ENCODE measurements around the gene EGLN1.
"Not testable (repeated sequence)": the region's sequence is repeated elsewhere in the genome, so short reads cannot be mapped to it uniquely, and the experiment has no call there.

The EGLN1 gene

GRCh38 chr1:231354330-231355020 is 67.6 kb downstream of the EGLN1 start:
- Mint-ChIP-seq H3K36me3 (ENCODE audit: low read depth) (peaks cover 47% of the 10 kb centered on the region), H3K9me3 (no peaks in the 10 kb centered on the region), H3K27me3 (no peaks in the 10 kb centered on the region), H3K27ac (no peak overlapping the region), H3K4me3 (no peak overlapping the region), H3K4me1 (ENCODE audit: low read depth) (peaks cover 10% of the 10 kb centered on the region)
- intact Hi-C loops (cut with micrococcal nuclease): no loop called here

- Mint-ChIP-seq H3K36me3 (ENCODE audit: low read depth) (peaks cover 57% of the 10 kb centered on the region), H3K27me3 (no peaks in the 10 kb centered on the region), H3K4me3 (no peak overlapping the region), H3K4me1 (ENCODE audit: low read depth) (peaks cover 6% of the 10 kb centered on the region), H3K27ac (no peak overlapping the region), H3K9me3 (no peaks in the 10 kb centered on the region)
- intact Hi-C loops (cut with micrococcal nuclease): no loop called here
Measured at GRCh38 chr1:231353086-231353485, 69.0 kb downstream of the EGLN1 start.

DNA sequence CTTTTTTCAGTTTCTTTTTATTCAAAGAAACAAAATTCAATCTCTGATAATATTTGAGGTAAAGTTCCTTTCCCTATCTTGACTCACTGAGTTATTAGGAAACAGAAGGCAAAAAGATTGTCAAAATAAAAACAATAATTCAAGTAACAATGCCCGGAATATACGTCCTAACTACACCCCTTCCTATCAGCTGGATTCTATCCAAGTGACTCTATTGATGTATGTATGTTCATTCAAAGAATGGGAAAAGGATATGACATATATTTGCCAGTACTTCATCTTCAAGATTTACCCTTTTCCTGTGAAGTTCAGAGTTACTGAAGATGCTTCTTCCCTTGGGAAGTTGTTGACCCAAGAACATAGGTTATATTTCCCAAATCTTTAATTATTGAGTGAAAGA is 70.3 kb downstream of the EGLN1 start:
- Mint-ChIP-seq H3K4me3 (no peak overlapping the region), H3K27ac (no peak overlapping the region), H3K9me3 (no peaks in the 10 kb centered on the region), H3K4me1 (ENCODE audit: low read depth) (no peaks in the 10 kb centered on the region), H3K36me3 (ENCODE audit: low read depth) (peaks cover 70% of the 10 kb centered on the region), H3K27me3 (no peaks in the 10 kb centered on the region)
- intact Hi-C loops (cut with micrococcal nuclease): no loop called here

- intact Hi-C loops (cut with micrococcal nuclease); H3K27ac Mint-ChIP-seq; H3K4me1 Mint-ChIP-seq (ENCODE audit: low read depth); H3K27me3 Mint-ChIP-seq; H3K9me3 Mint-ChIP-seq; H3K4me3 Mint-ChIP-seq: not testable (repeated sequence)
- H3K36me3 Mint-ChIP-seq (ENCODE audit: low read depth): peaks cover 90% of the 10 kb centered on the region
Measured at GRCh38 chr1:231348856-231349255, 73.2 kb downstream of the EGLN1 start.

GRCh38 chr1:231348442-231348841 is 73.6 kb downstream of the EGLN1 start:
- Mint-ChIP-seq H3K27ac (no peak overlapping the region), H3K27me3 (no peaks in the 10 kb centered on the region), H3K9me3 (no peaks in the 10 kb centered on the region), H3K4me1 (ENCODE audit: low read depth) (no peaks in the 10 kb centered on the region), H3K4me3 (no peak overlapping the region), H3K36me3 (ENCODE audit: low read depth) (peaks cover 94% of the 10 kb centered on the region)
- intact Hi-C loops (cut with micrococcal nuclease): no loop called here

DNA sequence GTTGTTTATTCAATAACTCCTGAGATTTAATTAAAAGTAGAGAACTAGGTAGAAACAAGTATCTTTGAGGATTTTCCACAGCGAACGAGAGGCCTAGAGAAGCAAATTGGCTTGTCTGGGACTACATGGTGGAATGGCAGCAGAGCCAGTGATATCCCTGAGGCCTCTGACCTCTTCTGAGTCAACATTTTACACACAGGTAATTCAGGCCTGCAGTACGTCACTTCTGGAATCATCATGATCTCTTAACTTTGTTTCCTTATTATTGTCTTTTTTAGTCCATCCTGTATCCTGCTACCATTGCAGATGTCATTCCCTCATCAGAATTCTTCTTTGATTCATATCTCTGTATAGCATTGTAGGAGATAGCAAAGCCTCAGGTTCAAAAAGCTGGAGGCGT is 74.1 kb downstream of the EGLN1 start:
- H3K4me3 Mint-ChIP-seq: no peak overlapping the region
- H3K36me3 Mint-ChIP-seq (ENCODE audit: low read depth): peaks cover 94% of the 10 kb centered on the region
- no peaks in the 10 kb centered on the region for H3K27me3 Mint-ChIP-seq
- H3K9me3 Mint-ChIP-seq: no peaks in the 10 kb centered on the region
- intact Hi-C loops (cut with micrococcal nuclease): no loop called here
- H3K4me1 Mint-ChIP-seq (ENCODE audit: low read depth): no peaks in the 10 kb centered on the region
- no peak overlapping the region for H3K27ac Mint-ChIP-seq

- no peak overlapping the region for H3K4me3 Mint-ChIP-seq
- no peaks in the 10 kb centered on the region for H3K27me3 Mint-ChIP-seq
- intact Hi-C loops (cut with micrococcal nuclease): no loop called here
- peaks cover 38% of the 10 kb centered on the region for H3K4me1 Mint-ChIP-seq (ENCODE audit: low read depth)
- H3K36me3 Mint-ChIP-seq (ENCODE audit: low read depth): peaks cover 80% of the 10 kb centered on the region
- no peaks in the 10 kb centered on the region for H3K9me3 Mint-ChIP-seq
- no peak overlapping the region for H3K27ac Mint-ChIP-seq
Measured at GRCh38 chr1:231340328-231341013, 81.6 kb downstream of the EGLN1 start.

GRCh38 chr1:231338270-231339128 is 83.6 kb downstream of the EGLN1 start, which contains the start of gene SPRTN:
Gene SPRTN (plus strand): TSS chr1:231338293. CDS start chr1:231338384, 91 bp downstream.
- intact Hi-C loops (cut with micrococcal nuclease): loop anchor here (1.0 to 5.0 kb wide), 3 partner anchors 96 to 361 kb away; partner anchors contain the start of genes ARV1, GNPAT, TSNAX and TTC13
- Mint-ChIP-seq H3K4me3 (peak within 1 kb of the TSS; percentile 96), H3K9me3 (no peaks in the 10 kb centered on the region), H3K27me3 (no peaks in the 10 kb centered on the region), H3K27ac (peak within 1 kb of the TSS; percentile 99), H3K4me1 (ENCODE audit: low read depth) (peaks cover 39% of the 10 kb centered on the region), H3K36me3 (ENCODE audit: low read depth) (peaks cover 72% of the 10 kb centered on the region)

DNA sequence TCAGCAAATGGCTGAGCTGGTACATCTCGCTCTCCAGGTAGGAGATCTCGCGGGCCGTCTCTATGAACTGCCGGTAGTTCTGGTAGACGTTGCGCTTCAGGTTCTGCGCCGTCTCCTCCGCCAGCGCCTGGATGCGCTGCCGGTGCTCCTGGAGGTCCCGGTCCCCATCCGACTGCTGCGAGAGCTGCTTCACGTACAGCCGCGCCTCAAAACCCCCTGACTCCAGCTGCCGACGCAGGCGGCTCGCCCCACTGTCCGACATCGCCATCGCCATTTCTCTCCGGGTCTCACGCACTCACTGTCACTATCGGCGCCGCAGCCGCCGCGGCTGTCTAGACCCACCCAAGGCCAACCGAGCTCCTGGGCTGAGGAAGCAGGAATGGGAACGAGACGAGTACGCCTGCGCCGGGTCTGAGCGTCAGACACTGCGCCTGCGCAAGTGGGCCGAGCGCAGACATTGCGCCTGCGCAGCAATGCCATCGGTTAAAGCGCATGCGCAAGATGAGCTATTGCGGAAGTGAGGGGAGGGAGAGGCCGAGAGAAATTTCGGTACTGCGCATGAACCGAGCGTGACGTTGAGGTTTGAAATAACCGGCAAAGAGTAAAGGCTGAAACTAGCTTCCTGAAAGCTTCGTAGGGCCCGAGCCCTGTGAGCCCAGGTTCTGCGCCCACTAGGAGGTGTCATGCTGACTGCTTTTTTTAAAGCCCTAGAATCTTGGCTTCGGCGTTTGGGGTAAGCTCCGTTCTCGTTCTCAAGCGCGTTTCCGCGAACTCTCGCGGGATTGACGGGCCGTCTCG is 84.4 kb downstream of the EGLN1 start, which contains the start of gene EXOC8:
Gene EXOC8 (minus strand): TSS at position 381 of the 798 bp plus-strand sequence. CDS start 107 bp downstream, at position 274.
- H3K9me3 Mint-ChIP-seq: no peaks in the 10 kb centered on the region
- no peaks in the 10 kb centered on the region for H3K27me3 Mint-ChIP-seq
- H3K27ac Mint-ChIP-seq: peak within 1 kb of the TSS; percentile 99
- H3K4me3 Mint-ChIP-seq: peak within 1 kb of the TSS; percentile 96
- intact Hi-C loops (cut with micrococcal nuclease): loop anchor here (1.0 to 5.0 kb wide), 3 partner anchors 95 to 360 kb away; partner anchors contain the start of genes ARV1, GNPAT, TSNAX and TTC13
- peaks cover 68% of the 10 kb centered on the region for H3K36me3 Mint-ChIP-seq (ENCODE audit: low read depth)
- peaks cover 39% of the 10 kb centered on the region for H3K4me1 Mint-ChIP-seq (ENCODE audit: low read depth)

DNA sequence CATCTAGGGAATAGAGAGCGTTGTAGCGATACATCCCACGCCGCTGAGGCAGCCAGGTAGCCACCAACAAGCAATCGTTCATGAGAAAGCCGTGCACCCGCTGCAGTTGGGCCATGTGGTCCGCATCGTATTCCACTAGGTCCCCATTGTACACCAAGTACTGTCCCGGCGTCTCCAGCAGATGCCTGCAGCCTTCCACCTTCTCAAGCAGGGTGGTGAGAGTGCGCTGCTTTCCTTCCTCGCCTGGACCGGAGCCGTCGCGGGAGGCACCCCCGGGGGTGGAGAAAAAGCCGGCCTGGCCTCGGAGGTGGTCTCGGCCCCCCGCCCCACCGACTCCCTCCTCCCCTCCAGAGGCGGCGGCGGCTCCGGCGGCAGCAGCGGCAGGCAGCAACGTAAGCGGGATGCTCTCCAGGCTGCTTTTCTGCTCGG is 85.0 kb downstream of the EGLN1 start:
- no peaks in the 10 kb centered on the region for H3K9me3 Mint-ChIP-seq
- peak overlapping the region; percentile 96 for H3K4me3 Mint-ChIP-seq
- intact Hi-C loops (cut with micrococcal nuclease): loop anchor here (5.0 kb wide), 2 partner anchors 95 to 360 kb away; partner anchors contain the start of genes ARV1, GNPAT and TTC13
- peak overlapping the region; percentile 99 for H3K27ac Mint-ChIP-seq
- H3K36me3 Mint-ChIP-seq (ENCODE audit: low read depth): peaks cover 63% of the 10 kb centered on the region
- H3K27me3 Mint-ChIP-seq: no peaks in the 10 kb centered on the region
- peaks cover 41% of the 10 kb centered on the region for H3K4me1 Mint-ChIP-seq (ENCODE audit: low read depth)

DNA sequence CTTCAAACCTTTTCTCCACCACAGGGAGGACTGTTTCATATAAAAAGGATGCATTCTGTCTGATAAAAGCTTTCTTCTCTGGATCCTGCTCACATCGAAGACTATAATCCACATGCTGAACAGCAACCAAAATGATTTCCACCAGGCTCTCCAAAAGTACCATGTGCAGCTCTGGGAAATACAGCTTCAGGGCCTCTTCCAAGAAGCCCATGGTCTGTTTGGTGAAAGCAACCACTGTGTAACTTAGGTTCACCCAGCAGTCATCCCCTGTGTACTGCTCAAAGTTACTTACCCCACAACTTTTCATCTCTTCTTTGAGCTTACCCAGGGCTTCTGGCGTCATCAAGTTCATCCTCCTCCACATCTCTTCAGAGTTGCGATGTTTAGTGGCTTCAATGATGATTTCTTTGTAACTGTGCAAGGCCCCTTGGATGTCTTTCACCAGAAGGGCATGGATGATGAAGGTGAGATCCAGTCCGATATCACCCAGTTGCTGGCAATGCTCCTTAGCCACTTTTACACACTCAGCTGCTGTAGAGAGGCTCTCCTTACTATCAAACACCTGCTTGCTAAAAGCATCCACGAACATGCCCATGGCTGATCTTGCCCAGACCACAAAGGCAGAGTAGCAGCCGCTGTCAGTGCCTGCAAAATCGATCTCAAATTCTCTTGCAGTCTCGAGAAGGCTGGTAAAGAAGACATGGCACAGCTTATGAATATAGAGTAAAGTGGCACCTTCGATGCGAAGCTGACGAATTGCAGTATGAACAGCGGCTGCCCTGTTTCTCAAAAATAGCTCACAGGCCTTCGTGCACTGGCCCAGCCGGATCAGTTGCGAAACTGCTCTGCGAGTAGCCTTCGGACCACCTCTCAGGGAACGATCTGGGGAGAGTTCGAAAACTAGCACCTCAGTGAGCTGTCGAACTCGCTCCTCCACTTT is 86.2 kb downstream of the EGLN1 start:
- intact Hi-C loops (cut with micrococcal nuclease): loop anchor here (5.0 kb wide), 2 partner anchors 94 to 359 kb away; partner anchors contain the start of genes ARV1, GNPAT and TTC13
- peak overlapping the region; percentile 99 for H3K27ac Mint-ChIP-seq
- peaks cover 51% of the 10 kb centered on the region for H3K4me1 Mint-ChIP-seq (ENCODE audit: low read depth)
- no peaks in the 10 kb centered on the region for H3K27me3 Mint-ChIP-seq
- H3K9me3 Mint-ChIP-seq: no peaks in the 10 kb centered on the region
- H3K36me3 Mint-ChIP-seq (ENCODE audit: low read depth): peaks cover 62% of the 10 kb centered on the region
- H3K4me3 Mint-ChIP-seq: peak overlapping the region; percentile 96

DNA sequence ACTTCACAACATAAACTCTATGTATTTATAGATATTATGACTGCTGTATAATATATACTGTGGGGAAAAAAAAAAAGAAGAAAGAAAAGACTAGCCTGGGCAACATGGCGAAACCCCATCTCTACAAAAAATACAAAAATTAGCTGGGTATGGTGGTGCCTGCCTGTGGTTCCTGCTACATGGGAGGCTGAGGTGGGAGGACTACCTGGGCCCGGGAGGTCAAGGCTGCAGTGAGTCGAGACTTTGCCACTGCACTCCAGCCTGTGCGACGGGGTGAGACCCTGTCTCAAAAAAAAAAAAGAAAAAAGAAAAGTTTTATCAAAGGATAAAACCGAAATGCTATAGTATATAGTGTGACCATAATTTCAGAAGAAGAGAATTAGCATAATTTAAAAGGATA is 87.1 kb downstream of the EGLN1 start:
- H3K27ac Mint-ChIP-seq: no peak overlapping the region
- H3K4me1 Mint-ChIP-seq (ENCODE audit: low read depth): peaks cover 44% of the 10 kb centered on the region
- intact Hi-C loops (cut with micrococcal nuclease): loop anchor here (5.0 kb wide), 2 partner anchors 93 to 358 kb away; partner anchors contain the start of genes ARV1, GNPAT and TTC13
- H3K36me3 Mint-ChIP-seq (ENCODE audit: low read depth): peaks cover 52% of the 10 kb centered on the region
- H3K27me3 Mint-ChIP-seq: no peaks in the 10 kb centered on the region
- peak overlapping the region; percentile 66 for H3K4me3 Mint-ChIP-seq
- no peaks in the 10 kb centered on the region for H3K9me3 Mint-ChIP-seq

Measured in dendritic cell treated with granulocyte-macrophage colony-stimulating factor and Interleukin-4, amounts not matched to agents 40 ng/mL and 50 ng/mL, for 4 days (primary cell).